BE2C (cell line): ENCODE measurements around the gene STIM1.

Experiments
- DNase-seq: peaks from one replicate; pipeline ENCODE4 v3.0.0-alpha.2; 2020
- H3K27me3 ChIP-seq: fragments of 250-450 bp; sonication (Bioruptor Pico); 2 replicates; pipeline ENCODE4 v1.5.1; 2020; ENCODE audit warnings: mild to moderate bottlenecking
- H3K36me3 ChIP-seq: fragments of 250-450 bp; sonication (Bioruptor Pico); 2 replicates; pipeline ENCODE4 v1.5.1; 2020; ENCODE audit warnings: mild to moderate bottlenecking
- H3K4me1 ChIP-seq: fragments of 250-450 bp; sonication (Bioruptor Pico); 2 replicates; pipeline ENCODE4 v1.5.1; 2020
- H3K4me3 ChIP-seq: 2 replicates; pipeline ENCODE4 v1.5.1; 2011; ENCODE audit warnings: low read depth, low read length
- H3K9me3 ChIP-seq: fragments of 250-450 bp; sonication (Bioruptor Pico); 2 replicates; pipeline ENCODE4 v1.5.1; 2020
- CTCF ChIP-seq: IDR thresholded peaks from 2 replicates; pipeline ENCODE4 v1.5.1; 2012; ENCODE audit warnings: mild to moderate bottlenecking, low read depth, low read length

The STIM1 gene

GRCh38 chr11:3936517-3936916 lies 81.1 kb downstream of the STIM1 start:
- Histone ChIP-seq H3K9me3 (no peaks in the 10 kb centered on the region), H3K4me1 (peaks cover 3% of the 10 kb centered on the region; the same call in 1 of the 2 replicates), H3K27me3 (no peaks in the 10 kb centered on the region), H3K4me3 (no peak overlapping the region), H3K36me3 (no peaks in the 10 kb centered on the region)
- no peak for TF ChIP-seq CTCF
- DNase-seq, result no peak

GRCh38 chr11:3939211-3939610 lies 83.7 kb downstream of the STIM1 start:
- Histone ChIP-seq H3K36me3 (no peaks in the 10 kb centered on the region), H3K9me3 (no peaks in the 10 kb centered on the region), H3K27me3 (no peaks in the 10 kb centered on the region), H3K4me3 (no peak overlapping the region), H3K4me1 (peaks cover 3% of the 10 kb centered on the region; the same call in 1 of the 2 replicates)
- TF ChIP-seq CTCF, result no peak
- no peak for DNase-seq

- Histone ChIP-seq H3K9me3 (no peaks in the 10 kb centered on the region), H3K4me1 (peaks cover 1% of the 10 kb centered on the region; the same call in 1 of the 2 replicates), H3K4me3 (no peak overlapping the region), H3K36me3 (no peaks in the 10 kb centered on the region), H3K27me3 (no peaks in the 10 kb centered on the region)
- DNase-seq, result no peak
- TF ChIP-seq CTCF, result no peak
Observed at GRCh38 chr11:3939651-3940190, 84.3 kb downstream of the STIM1 start.

GRCh38 chr11:3942160-3942955 lies 86.9 kb downstream of the STIM1 start:
- Histone ChIP-seq H3K27me3 (no peaks in the 10 kb centered on the region), H3K9me3 (no peaks in the 10 kb centered on the region), H3K4me1 (no peaks in the 10 kb centered on the region), H3K4me3 (no peak overlapping the region), H3K36me3 (no peaks in the 10 kb centered on the region)
- TF ChIP-seq CTCF, result no peak
- DNase-seq, result no peak

GRCh38 chr11:3942956-3943497 lies 87.6 kb downstream of the STIM1 start:
- Histone ChIP-seq H3K9me3 (no peaks in the 10 kb centered on the region), H3K27me3 (no peaks in the 10 kb centered on the region), H3K4me1 (no peaks in the 10 kb centered on the region), H3K4me3 (no peak overlapping the region), H3K36me3 (no peaks in the 10 kb centered on the region)
- TF ChIP-seq CTCF, result no peak
- DNase-seq, result no peak

GRCh38 chr11:3944198-3944597 lies 88.7 kb downstream of the STIM1 start:
- H3K4me1 ChIP-seq, result no peaks in the 10 kb centered on the region
- DNase-seq, result peak; percentile 21
- no peaks in the 10 kb centered on the region for H3K9me3 ChIP-seq

More at GRCh38 chr11:3944198-3944597, 88.7 kb downstream of the STIM1 start:
- Histone ChIP-seq H3K27me3 (no peaks in the 10 kb centered on the region), H3K36me3 (no peaks in the 10 kb centered on the region), H3K4me3 (no peak overlapping the region)
- TF ChIP-seq CTCF, result no peak
